ENCODE data around the gene FBXW4.

Gene FBXW4

DNA sequence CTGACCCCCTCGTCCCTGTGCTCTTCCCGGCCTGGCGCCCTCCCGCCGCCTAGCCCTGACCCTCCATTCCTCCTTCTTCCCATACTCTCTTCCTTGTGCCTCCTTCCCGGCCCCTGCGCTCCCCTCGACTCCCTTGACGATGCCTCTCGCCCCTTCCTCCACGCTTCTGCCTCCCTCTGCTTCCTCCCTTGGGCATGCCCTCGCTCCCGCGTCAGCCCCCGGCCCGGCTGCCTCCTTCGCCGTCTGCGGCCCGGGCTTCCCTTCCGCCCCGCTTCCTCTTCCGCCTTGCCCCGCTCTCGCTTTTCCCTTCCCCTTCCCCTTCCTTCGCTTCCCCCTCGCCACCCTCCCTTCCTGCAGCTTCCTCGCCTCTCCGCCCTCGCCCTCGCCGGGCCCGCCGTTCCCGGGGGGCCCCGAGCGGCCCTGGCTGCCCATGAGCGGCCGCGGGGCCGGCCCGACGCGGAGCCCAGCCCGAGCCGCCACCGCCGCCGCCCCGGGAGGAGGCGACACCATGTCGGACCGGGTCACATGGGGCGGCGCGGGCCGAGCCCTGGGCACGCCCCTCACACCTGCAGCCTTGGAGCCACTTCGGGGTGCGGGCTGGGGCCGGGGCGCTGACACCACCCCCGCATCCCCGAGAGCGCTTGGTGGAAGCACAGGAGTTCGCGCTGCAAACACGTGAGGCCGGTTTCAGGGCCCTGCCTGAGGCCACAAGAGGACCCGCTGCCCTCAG lies at the start of gene FBXW4:
Gene FBXW4 (minus strand): TSS at position 497 of the 730 bp plus-strand sequence. CDS start 65 bp downstream, at position 432.
- peak; percentile 76 for DNase-seq

GRCh38 chr10:101744267-101744666 lies 49.3 kb upstream of the FBXW4 start:
- no peak for DNase-seq

DNA sequence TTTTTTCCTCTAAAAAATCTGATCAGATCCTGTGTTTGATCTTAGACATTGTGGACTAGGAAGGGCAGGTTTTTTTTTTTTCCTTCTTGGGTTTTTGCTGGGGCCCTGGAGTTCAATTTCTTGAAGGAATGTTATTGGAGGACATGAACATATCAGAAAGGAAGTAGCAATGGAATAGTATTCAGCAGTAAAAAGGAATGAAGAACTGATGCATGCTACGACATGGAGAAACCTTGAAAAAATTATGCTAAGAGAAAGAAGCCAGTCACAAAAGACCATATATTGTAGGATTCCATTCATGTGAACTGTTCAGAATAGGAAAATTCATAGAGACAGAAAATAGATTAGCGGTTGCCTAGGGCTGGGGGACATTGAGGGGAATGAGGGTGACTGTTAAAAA lies 47.0 kb upstream of the FBXW4 start:
- DNase-seq: no peak

GRCh38 chr10:101736666-101737065 lies 41.7 kb upstream of the FBXW4 start:
- no peak for DNase-seq

DNA sequence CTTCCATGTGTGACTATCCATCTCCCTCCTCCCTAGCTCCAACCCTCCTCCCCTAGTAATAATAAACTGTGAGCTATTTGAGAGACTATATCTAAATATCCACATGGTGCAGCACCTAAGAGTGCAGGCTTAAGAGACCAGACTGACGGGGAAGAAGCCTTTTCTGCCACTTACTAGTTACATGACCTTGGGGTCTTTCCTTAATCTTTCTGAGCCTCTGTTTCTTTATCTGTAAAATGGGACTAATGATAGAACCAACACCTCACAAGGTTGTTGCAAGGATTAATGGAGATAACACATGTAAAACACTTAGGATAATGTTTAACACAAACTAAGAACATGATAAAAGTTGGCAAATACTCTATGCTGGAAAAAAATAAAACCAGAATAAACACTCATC lies 37.1 kb upstream of the FBXW4 start:
- DNase-seq: no peak

- DNase-seq: no peak
Observed at GRCh38 chr10:101726115-101726387, 31.1 kb upstream of the FBXW4 start.

- DNase-seq: no peak
Observed at GRCh38 chr10:101725296-101726114, 30.5 kb upstream of the FBXW4 start.

DNA sequence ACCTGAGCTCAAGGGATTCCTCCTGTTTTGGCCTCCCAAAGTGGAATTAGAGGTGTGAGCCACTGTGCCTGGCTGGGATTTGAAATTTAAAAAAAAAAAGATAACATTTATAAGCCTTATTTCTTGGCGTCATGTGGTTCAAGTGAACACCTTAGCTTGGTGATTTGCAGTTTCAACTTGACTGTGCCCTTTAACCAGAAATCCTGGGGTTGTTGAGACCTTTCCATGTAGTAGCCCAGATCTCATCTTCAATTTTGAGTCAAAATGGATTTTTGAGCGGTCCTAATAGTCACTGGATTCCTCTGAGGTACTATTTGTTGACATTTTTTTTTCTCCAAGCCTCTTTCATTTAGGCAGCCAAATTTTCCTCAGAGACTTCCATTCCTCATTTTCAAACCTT lies 29.5 kb upstream of the FBXW4 start:
- no peak for DNase-seq

GRCh38 chr10:101723176-101723575 lies 28.2 kb upstream of the FBXW4 start:
- no peak for DNase-seq

DNA sequence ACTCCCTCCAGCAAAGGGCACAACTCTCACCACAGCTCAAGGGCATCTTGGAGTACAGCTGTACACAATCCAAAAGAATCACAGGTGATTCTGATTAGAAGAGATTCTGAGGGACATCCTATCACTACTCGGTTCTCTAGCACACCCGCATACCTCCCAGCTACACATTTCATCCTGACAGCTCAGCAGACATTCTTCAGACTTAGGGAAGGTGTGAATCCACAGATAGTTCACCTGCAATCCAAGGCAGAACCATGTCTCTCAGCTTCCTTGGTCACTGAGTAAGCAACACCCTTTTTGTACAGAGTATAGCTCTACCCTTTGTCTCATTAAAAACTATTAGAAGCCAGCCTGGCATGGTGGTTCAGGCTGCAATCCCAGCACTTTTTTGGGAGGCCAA lies 26.8 kb upstream of the FBXW4 start:
- DNase-seq: no peak

DNA sequence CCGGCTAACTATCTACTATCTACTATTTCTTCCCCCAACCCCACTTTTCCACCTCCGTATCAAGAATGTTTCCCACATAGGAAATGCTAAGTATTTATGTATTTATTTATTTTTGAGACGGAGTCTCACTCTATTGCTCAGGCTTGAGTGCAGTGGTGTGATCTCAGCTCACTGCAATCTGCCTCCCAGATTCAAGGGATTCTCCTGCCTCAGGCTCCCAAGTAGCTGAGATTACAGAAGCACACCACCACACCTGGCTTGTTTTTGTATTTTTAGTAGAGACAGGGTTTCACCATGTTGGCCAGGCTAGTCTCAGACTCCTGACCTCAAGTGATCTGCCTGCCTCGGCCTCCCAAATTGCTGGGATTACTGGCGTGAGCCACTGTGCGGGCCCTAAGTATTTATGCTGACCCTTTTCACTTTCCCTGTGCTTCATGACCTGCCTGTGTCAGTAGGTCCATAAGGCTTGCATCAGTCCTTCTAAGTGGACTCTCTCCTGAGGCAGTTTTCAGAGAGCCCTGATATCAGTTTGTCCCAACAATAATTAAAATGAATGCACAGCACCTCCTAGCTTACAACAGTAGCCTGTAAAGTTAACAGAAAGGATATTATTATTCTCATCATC lies 25.7 kb upstream of the FBXW4 start:
- DNase-seq: no peak

DNA sequence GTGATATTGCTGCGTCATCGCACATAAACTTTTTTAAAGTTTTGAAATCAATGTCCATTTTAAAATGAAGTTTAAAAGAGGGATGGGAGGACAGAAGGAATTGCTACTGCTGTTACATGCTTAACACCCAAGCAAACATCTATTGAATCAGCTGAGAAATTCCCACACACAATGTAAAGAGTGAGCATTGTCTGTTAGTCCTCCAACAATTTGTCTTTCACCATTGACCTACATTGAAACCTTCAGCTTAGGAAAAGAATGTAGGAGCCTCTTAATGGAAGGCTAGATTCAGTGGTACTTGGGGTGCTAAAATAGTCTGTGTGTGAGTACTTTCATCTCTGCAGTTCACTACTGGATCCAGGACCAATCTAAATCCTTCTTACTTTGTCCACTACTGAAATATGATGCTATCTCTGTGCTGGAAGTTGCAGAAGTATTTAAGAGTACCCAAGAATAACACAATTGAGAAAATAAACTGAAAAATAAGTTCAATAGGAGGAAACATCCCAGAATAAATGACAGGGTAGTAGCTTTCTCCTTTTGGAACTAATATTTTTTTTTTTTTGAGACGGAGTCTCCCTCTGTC lies 23.8 kb upstream of the FBXW4 start:
- no peak for DNase-seq

- no peak for DNase-seq
Observed at GRCh38 chr10:101716891-101717659, 22.1 kb upstream of the FBXW4 start.

DNA sequence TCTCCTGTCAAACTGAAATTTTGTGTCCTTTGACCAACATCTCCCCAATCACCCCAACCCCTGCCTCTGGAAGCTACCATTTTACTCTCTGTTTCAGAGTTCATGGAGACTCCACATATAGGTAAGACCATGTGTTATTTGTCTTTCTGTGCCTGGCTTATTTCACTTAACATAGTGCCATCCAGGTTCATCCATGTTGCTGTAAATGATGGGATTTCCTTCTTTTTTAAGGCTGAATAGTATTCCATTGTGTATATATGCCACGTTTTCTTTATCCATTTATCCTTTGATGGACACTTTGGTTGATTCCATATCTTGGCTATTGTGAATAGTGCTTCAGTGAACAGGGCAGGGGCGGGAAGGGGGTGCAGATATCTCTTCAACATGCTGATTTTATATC lies 18.0 kb upstream of the FBXW4 start:
- no peak for DNase-seq

DNA sequence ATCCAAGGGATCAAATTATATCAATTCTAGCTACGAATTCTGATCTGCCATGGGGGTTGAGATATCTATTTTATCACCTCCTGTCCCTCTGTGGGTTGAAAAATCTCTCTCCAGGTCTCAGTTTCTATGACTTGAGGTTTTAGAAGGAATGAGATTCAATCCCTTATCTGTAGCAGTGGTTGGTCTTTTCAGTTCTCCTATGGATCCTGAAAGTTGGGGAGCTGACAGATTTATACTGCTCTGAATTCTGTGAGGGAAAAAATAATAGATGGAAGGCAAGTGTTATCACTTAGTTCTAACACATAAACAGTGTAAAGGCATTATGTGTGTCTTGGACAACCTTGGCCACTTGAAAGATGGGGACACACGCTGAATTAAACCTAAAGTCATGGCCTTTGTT lies 15.8 kb upstream of the FBXW4 start:
- no peak for DNase-seq

GRCh38 chr10:101710059-101710695 lies 15.2 kb upstream of the FBXW4 start:
- peak; percentile 68 for DNase-seq

GRCh38 chr10:101709359-101710058 lies 14.5 kb upstream of the FBXW4 start:
- DNase-seq: no peak

DNA sequence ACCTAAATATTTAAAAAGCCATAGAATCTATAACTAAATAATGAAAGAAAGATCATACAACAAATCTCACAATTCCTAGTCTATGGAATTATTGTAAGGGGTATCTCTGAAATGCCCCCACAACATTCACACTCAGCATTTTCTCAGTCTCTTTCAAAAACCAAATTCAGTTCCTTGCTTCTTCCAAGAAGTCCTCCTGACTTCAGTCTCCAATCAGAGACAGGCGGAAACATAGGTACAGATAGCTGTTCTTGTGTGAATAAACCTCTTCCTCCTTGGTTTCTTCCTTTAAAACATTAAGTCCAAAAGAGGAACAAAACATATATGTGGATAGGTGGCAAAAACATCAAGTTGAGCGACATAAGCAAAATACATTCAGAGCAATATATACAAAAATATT lies 13.9 kb upstream of the FBXW4 start:
- peak; percentile 71 for DNase-seq

DNA sequence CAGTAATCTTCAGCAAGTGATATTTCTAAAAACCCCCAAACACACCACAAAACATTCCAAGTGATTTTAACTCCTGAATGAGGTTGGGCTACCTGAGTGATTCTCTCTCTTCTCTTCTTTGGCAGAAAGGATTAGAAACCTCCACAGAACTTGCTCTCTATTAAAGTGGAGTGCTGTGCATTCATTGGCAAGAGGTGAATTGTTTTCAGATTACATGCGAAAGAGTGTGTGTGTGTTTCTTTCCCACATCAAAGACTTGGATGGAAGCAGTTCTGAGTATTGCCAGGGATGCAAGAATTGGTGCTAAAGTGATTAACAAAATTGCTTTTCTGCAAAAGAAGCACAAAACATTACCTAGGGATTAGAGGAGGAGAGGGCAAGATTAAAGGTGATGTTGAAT lies 13.1 kb upstream of the FBXW4 start:
- DNase-seq: no peak

- no peak for DNase-seq
Observed at GRCh38 chr10:101704331-101704730, 9.4 kb upstream of the FBXW4 start.

DNA sequence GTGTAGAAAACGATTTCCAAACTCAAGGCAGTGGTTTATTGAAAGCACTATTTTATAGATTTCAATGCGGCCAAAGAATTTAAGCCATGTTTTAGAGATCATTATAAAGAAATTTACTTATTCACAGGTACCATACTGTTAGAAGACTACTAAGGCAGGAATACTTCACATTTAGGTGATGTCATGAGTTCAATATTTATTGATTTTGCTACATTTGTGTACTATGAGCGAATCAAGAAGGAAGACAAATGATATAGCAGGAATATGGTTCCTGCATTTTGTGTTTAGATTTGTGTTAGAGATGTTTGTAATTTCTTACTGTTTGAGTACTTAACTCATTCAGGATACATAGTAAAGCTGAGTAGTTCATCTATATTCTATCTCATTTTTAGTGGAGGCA lies 1.7 kb upstream of the FBXW4 start:
- no peak for DNase-seq

- peak; percentile 56 for DNase-seq
Observed at GRCh38 chr10:101695404-101695890, 477 bp upstream of the FBXW4 start.
